Stimulated activated CD4-positive, alpha-beta T cell treated with anti-CD3 and anti-CD28 coated beads, Interleukin-12 subunit alpha, Interleukin-12 subunit beta, amount 100 ng/mL, for 4 hours (primary cell): ENCODE measurements around the gene PGM2.

Experiments used
- DNase-seq: peaks from one replicate; pipeline ENCODE4 v3.0.0-alpha.2; 2020

PGM2 gene

DNA sequence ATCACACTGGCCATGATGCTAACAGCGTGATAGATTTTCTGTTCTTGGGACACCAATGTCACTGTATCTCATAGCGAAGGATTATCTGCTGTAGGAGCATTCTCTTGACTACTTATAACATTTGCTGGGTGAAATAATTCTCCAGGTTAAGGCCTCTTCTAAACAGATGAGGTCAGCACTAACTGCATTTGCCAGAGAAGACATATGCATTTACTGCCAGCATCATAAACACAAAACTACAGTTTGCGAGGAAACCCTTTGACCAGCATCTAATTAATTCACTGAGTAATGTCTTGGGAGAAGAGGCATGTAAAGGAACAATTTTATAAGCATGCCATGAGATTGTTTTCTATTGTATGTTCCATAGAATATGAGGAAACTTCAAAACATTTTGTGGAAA lies 78.3 kb downstream of the PGM2 start:
- no peak for DNase-seq

DNA sequence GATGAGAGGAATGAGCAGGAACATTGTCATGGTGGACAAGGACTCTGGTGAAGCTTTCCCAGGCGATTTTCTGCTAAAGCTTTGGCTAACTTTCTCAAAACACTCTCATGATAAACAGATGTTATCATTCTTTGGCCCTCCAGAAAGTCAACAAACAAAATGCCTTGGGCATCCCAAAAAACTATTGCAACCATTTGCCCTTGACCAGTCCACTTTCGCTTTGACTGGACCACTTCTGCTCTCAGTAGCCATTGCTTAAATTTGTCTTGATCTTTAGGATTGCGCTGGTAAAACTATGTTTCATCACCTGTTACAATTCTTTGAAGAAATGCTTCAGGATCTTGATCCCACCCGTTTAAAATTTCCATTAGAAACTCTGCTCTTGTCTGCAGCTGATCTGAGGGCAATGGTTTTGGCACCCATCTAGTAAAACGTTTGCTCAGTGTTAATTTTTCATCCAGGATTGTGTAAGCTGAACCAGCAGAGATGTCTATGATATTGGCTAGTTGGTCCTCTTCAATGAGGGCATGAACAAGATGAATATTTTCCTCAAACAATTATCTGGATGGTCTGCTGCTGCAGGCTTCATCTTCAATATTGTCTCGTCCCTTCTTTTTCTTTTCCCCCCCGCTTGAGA lies 79.2 kb downstream of the PGM2 start:
- no peak for DNase-seq

DNA sequence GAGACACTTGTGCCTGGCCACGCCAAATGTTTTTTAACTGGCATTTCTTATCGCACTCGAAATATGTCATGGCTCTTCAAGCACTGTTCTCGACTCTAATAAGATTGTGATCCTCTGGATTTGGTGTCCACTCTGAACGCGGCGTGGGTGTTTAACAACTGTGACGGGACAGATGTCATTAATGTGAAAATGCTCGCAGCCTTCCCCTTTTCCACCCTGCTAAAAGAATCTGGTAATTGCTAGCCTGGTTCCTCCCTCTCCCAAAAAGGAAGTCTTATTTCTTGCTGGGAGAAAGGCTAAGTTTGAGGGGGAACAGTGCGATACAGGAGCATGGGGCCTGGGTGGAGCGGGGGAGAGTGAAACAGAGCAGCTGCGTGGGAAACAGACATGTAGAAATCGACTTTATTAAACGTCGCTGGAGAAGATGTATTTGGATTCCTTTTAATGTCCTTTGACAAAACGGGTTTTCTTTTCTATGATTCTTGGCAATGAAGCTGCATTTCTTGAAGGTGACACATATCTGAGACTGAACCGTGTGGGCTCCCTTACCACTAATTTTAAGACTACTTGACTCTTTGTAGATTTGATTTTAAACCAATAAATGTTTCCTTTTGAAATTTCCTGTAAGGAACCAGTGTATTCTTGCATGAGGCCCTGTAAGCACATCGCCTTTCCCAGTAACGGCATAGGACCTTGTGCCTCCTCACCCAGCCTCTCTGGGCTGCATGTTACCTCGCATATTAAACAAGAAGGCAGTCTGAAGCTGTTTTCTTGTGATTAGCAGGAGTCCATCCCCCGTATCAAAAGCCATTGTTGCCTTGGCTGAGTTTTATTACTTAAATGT lies 82.2 kb downstream of the PGM2 start:
- DNase-seq, result no peak

DNA sequence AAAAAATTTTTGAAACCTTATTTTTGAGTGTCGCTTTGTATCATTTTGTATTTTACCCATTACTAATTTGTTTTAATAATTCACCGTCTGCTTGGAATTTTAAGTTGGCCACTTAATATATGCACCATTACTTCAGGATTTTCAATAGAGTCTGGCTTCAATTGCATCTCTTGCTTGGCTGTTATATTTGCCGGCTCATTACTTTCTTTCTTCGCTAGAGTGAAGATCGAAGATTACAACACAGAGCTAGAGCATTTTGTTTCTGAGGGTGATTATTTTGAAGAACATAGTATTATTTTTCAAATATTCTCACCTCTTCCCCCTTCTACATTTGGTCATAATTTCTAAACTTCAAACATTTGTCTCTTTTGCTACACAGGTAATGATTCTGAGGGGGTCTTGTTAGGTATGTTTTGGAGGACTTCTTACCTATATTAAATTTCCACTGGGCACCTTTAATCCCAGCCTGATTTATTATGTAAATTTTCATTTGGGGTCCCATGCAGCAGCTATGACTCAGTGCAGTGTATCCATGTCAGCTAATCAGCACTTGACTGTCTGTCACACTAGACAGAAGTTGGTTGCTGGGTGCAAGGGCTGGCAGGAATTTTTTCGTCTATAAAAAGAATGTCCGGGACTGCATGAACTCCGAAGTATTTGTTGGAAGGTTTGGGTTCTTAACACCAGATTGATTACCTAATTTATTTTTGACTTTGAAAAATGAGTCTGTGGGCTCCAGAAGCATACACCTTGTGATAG lies 83.0 kb downstream of the PGM2 start:
- no peak for DNase-seq

DNA sequence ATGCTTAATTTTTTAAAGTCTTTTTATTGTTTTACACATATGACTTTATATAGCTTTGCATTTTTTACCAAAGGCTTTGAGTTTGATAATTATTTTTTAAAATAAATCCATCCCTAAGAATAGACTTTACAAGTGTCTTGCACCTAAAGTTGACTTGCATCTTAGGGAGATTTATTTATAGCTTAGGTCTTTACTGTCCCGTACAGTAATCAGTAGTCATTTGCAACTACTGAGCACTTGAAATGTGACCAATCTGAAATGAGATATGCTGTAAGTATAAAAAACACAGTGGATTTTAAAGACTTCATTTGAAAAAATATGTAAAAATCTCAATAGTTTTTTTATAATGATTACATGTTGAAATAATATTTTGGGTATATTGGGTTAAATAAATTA lies 83.6 kb downstream of the PGM2 start:
- DNase-seq, result no peak
